Neural cell (in vitro differentiated cells): ENCODE measurements around the gene PRR18.

ENCODE experiments used
- CTCF ChIP-seq: fragments of 450-650 bp; IDR thresholded peaks from 2 replicates; pipeline ENCODE4 v1.5.1; 2014; ENCODE audit warnings: antibody characterized with exemption, mild to moderate bottlenecking, moderate library complexity; ENCODE audit not compliant: poor library complexity, severe bottlenecking
- POLR2AphosphoS5 ChIP-seq: IDR thresholded peaks from 2 replicates; pipeline ENCODE4 v1.6.1; 2012
- TAF1 ChIP-seq: IDR thresholded peaks from 2 replicates; pipeline ENCODE4 v1.6.1; 2012; ENCODE audit warnings: low read depth

GRCh38 chr6:166297606-166298005 lies 10.6 kb downstream of the PRR18 start:
- TF ChIP-seq POLR2AphosphoS5: no peak
- TF ChIP-seq CTCF: no peak
- TF ChIP-seq TAF1: no peak
